HepG2 (cell line): ENCODE results near the gene PNPLA2. TPM values are rescaled to one million over a fixed set of nuclear protein-coding genes. Genes with fewer than 3 reads are reported as not detected.

Experiments
- CBFB ChIP-seq: sonication (generic); formaldehyde crosslinking; IDR thresholded peaks from 2 replicates; pipeline ENCODE4 v1.4.0; 2020; ENCODE audit warnings: missing genetic modification reagents
- FOXM1 ChIP-seq: sonication (generic); formaldehyde crosslinking; IDR thresholded peaks from 2 replicates; pipeline ENCODE4 v1.5.0; 2020; ENCODE audit warnings: missing genetic modification reagents
- HOMEZ ChIP-seq: IDR thresholded peaks from 2 replicates; pipeline ENCODE4 v1.6.1; 2016; ENCODE audit warnings: low read depth
- JUND ChIP-seq: sonication (generic); formaldehyde crosslinking; IDR thresholded peaks from 2 replicates; pipeline ENCODE4 v1.8.0; 2022; ENCODE audit warnings: mild to moderate bottlenecking, missing genetic modification reagents
- TBL1XR1 ChIP-seq: fragments of 150-350 bp; IDR thresholded peaks from 2 replicates; pipeline ENCODE4 v1.6.1; 2014; ENCODE audit warnings: borderline replicate concordance, low read length; ENCODE audit not compliant: partially characterized antibody
- ZFX ChIP-seq: sonication (generic); formaldehyde crosslinking; IDR thresholded peaks from 2 replicates; pipeline ENCODE4 v1.4.0; 2020; ENCODE audit warnings: mild to moderate bottlenecking, low read depth, missing genetic modification reagents, moderate library complexity
- ZNF138 ChIP-seq: sonication (generic); formaldehyde crosslinking; IDR thresholded peaks from 2 replicates; pipeline ENCODE4 v1.5.0; 2020; ENCODE audit warnings: mild to moderate bottlenecking, low read depth, missing genetic modification reagents
- ZNF501 ChIP-seq: sonication (generic); formaldehyde crosslinking; IDR thresholded peaks from 2 replicates; pipeline ENCODE4 v1.5.1; 2020; ENCODE audit warnings: mild to moderate bottlenecking, moderate library complexity, missing genetic modification reagents
- ZNF576 ChIP-seq: sonication (generic); formaldehyde crosslinking; IDR thresholded peaks from 2 replicates; pipeline ENCODE4 v1.4.0; 2020; ENCODE audit warnings: mild to moderate bottlenecking, missing genetic modification reagents
- ZNF891 ChIP-seq: sonication (generic); formaldehyde crosslinking; IDR thresholded peaks from 2 replicates; pipeline ENCODE4 v1.5.0; 2020; ENCODE audit warnings: mild to moderate bottlenecking, missing genetic modification reagents
- polyA plus RNA-seq, 8 experiments: library from polyadenylated mRNA; depleted of rRNA in 3 of 8; stranded (reverse) in 7 of 8; unstranded in 1 of 8; fragments of >200 nt; fragmentation: Illumina TruSeq in 4 of 8; extraction: Trizol in 4 of 8; gene quantifications; 2 replicates each; pipeline versions ENCODE4 v1.2.1 to v1.2.3, GENCODE V29; 2011 to 2016; ENCODE audit warnings: low read depth in 4 of 8, missing spikeins in 1 of 8, mixed read lengths in 1 of 8; ENCODE audit not compliant: insufficient read depth in 1 of 8
- total RNA-seq, 5 experiments: library from RNA; depleted of rRNA; stranded (reverse); fragments of >200 nt; fragmentation: Illumina TruSeq; extraction: Trizol; gene quantifications; 2 replicates each; pipeline ENCODE4 v1.2.3, GENCODE V29; 2016; ENCODE audit warnings: low read depth in 1 of 5
- TF ChIP-seq, protein P1 (sequence below): IDR thresholded peaks from 2 replicates; pipeline ENCODE4 v1.6.1; 2012; ENCODE audit warnings: low read length, improper control_type of control experiment
- TF ChIP-seq, protein P2 (sequence below): sonication (generic); formaldehyde crosslinking; IDR thresholded peaks from 2 replicates; pipeline ENCODE4 v1.4.0; 2020; ENCODE audit warnings: missing genetic modification reagents
- TF ChIP-seq, protein P3 (sequence below): sonication (generic); formaldehyde crosslinking; IDR thresholded peaks from 2 replicates; pipeline ENCODE4 v1.4.0; 2020; ENCODE audit warnings: missing genetic modification reagents, borderline replicate concordance
- TF ChIP-seq, protein P4 (sequence below): sonication (generic); formaldehyde crosslinking; IDR thresholded peaks from 2 replicates; pipeline ENCODE4 v1.5.0; 2020; ENCODE audit warnings: missing genetic modification reagents

The PNPLA2 gene
- total and polyA plus RNA-seq, 2 of the 13 experiments (the other 11 are each of a cell fraction or from before 2014, with no cell fraction given) = 10.5 to 43.2 TPM

- TF ChIP-seq, protein P1, sequence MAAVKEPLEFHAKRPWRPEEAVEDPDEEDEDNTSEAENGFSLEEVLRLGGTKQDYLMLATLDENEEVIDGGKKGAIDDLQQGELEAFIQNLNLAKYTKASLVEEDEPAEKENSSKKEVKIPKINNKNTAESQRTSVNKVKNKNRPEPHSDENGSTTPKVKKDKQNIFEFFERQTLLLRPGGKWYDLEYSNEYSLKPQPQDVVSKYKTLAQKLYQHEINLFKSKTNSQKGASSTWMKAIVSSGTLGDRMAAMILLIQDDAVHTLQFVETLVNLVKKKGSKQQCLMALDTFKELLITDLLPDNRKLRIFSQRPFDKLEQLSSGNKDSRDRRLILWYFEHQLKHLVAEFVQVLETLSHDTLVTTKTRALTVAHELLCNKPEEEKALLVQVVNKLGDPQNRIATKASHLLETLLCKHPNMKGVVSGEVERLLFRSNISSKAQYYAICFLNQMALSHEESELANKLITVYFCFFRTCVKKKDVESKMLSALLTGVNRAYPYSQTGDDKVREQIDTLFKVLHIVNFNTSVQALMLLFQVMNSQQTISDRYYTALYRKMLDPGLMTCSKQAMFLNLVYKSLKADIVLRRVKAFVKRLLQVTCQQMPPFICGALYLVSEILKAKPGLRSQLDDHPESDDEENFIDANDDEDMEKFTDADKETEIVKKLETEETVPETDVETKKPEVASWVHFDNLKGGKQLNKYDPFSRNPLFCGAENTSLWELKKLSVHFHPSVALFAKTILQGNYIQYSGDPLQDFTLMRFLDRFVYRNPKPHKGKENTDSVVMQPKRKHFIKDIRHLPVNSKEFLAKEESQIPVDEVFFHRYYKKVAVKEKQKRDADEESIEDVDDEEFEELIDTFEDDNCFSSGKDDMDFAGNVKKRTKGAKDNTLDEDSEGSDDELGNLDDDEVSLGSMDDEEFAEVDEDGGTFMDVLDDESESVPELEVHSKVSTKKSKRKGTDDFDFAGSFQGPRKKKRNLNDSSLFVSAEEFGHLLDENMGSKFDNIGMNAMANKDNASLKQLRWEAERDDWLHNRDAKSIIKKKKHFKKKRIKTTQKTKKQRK = no peak
- no peak; the same call in 1 of the 2 replicates for TF ChIP-seq ZNF891 (CRISPR knock-in tag)
- no peak for TF ChIP-seq ZNF501 (CRISPR knock-in tag)
- TF ChIP-seq TBL1XR1 = no peak
- TF ChIP-seq HOMEZ = no peak
- TF ChIP-seq JUND = no peak
- TF ChIP-seq, protein P2, sequence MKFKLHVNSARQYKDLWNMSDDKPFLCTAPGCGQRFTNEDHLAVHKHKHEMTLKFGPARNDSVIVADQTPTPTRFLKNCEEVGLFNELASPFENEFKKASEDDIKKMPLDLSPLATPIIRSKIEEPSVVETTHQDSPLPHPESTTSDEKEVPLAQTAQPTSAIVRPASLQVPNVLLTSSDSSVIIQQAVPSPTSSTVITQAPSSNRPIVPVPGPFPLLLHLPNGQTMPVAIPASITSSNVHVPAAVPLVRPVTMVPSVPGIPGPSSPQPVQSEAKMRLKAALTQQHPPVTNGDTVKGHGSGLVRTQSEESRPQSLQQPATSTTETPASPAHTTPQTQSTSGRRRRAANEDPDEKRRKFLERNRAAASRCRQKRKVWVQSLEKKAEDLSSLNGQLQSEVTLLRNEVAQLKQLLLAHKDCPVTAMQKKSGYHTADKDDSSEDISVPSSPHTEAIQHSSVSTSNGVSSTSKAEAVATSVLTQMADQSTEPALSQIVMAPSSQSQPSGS (CRISPR knock-in tag) = peak; percentile 37; the same call in 1 of the 2 replicates
- TF ChIP-seq, protein P3, sequence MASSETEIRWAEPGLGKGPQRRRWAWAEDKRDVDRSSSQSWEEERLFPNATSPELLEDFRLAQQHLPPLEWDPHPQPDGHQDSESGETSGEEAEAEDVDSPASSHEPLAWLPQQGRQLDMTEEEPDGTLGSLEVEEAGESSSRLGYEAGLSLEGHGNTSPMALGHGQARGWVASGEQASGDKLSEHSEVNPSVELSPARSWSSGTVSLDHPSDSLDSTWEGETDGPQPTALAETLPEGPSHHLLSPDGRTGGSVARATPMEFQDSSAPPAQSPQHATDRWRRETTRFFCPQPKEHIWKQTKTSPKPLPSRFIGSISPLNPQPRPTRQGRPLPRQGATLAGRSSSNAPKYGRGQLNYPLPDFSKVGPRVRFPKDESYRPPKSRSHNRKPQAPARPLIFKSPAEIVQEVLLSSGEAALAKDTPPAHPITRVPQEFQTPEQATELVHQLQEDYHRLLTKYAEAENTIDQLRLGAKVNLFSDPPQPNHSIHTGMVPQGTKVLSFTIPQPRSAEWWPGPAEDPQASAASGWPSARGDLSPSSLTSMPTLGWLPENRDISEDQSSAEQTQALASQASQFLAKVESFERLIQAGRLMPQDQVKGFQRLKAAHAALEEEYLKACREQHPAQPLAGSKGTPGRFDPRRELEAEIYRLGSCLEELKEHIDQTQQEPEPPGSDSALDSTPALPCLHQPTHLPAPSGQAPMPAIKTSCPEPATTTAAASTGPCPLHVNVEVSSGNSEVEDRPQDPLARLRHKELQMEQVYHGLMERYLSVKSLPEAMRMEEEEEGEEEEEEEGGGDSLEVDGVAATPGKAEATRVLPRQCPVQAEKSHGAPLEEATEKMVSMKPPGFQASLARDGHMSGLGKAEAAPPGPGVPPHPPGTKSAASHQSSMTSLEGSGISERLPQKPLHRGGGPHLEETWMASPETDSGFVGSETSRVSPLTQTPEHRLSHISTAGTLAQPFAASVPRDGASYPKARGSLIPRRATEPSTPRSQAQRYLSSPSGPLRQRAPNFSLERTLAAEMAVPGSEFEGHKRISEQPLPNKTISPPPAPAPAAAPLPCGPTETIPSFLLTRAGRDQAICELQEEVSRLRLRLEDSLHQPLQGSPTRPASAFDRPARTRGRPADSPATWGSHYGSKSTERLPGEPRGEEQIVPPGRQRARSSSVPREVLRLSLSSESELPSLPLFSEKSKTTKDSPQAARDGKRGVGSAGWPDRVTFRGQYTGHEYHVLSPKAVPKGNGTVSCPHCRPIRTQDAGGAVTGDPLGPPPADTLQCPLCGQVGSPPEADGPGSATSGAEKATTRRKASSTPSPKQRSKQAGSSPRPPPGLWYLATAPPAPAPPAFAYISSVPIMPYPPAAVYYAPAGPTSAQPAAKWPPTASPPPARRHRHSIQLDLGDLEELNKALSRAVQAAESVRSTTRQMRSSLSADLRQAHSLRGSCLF = no peak
- no peak for TF ChIP-seq CBFB (CRISPR knock-in tag)
- no peak for TF ChIP-seq FOXM1 (CRISPR knock-in tag)
- TF ChIP-seq, protein P4, sequence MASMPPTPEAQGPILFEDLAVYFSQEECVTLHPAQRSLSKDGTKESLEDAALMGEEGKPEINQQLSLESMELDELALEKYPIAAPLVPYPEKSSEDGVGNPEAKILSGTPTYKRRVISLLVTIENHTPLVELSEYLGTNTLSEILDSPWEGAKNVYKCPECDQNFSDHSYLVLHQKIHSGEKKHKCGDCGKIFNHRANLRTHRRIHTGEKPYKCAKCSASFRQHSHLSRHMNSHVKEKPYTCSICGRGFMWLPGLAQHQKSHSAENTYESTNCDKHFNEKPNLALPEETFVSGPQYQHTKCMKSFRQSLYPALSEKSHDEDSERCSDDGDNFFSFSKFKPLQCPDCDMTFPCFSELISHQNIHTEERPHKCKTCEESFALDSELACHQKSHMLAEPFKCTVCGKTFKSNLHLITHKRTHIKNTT = no peak
- no peak; the same call in 1 of the 2 replicates for TF ChIP-seq ZNF138 (CRISPR knock-in tag)
- TF ChIP-seq ZNF576 (CRISPR knock-in tag) = no peak
- peak; percentile 91 for TF ChIP-seq ZFX (CRISPR knock-in tag)
These were observed 23.8 kb downstream of the PNPLA2 start, which contains the start of the genes POLR2L and TSPAN4 (continued) for GRCh38 chr11:842370-843002.
